ENCODE data around the gene THAP7. TPM values are rescaled to one million over a fixed set of nuclear protein-coding genes. Genes with fewer than 3 reads are reported as not detected.

The THAP7 gene
- total RNA-seq, 2 experiments from 2014 or later = 20.4 to 21.2 TPM

DNA sequence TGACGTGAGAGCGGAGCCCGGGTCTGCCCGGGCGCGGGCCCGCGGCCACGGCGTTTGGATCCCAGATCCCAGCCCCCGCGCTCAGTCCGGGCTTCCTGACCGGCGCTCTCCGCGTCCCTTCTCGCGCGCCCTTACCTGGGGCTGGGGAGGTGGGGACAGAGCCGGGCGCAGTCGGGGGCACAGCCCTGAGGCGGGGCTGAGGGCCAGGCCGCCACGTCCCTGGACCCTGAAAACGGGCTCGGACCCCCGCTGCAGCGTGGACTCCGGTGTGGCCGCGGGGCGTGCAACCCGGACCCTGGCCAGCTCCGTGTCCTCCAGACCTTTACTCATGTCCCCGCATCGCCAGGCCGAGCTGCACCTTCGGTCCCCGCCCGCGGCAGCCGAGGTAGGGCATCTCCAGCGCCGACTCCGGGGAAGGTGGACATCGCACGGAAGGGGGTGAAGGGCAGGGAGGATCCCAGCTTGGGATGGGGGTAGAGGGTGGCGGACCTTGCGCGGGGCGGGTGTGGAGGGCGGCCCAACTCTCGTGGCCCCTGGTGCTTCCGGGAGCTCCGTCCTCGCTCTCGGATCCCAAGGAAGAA lies 44.7 kb downstream of the THAP7 start:
- CTCF ChIA-PET = no interaction called here
- Mint-ChIP-seq H3K4me3 (peak overlapping the region; percentile 18), H3K9me3 (no peaks in the 10 kb centered on the region), H3K27ac (no peak overlapping the region), H3K36me3 (ENCODE audit: low read depth) (peaks cover 12% of the 10 kb centered on the region), H3K27me3 (ENCODE audit: low read depth) (peaks cover 19% of the 10 kb centered on the region), H3K4me1 (ENCODE audit: low read depth) (peaks cover 12% of the 10 kb centered on the region)
- no peak for DNase-seq
- intact Hi-C loops (cut with micrococcal nuclease) = no loop called here

DNA sequence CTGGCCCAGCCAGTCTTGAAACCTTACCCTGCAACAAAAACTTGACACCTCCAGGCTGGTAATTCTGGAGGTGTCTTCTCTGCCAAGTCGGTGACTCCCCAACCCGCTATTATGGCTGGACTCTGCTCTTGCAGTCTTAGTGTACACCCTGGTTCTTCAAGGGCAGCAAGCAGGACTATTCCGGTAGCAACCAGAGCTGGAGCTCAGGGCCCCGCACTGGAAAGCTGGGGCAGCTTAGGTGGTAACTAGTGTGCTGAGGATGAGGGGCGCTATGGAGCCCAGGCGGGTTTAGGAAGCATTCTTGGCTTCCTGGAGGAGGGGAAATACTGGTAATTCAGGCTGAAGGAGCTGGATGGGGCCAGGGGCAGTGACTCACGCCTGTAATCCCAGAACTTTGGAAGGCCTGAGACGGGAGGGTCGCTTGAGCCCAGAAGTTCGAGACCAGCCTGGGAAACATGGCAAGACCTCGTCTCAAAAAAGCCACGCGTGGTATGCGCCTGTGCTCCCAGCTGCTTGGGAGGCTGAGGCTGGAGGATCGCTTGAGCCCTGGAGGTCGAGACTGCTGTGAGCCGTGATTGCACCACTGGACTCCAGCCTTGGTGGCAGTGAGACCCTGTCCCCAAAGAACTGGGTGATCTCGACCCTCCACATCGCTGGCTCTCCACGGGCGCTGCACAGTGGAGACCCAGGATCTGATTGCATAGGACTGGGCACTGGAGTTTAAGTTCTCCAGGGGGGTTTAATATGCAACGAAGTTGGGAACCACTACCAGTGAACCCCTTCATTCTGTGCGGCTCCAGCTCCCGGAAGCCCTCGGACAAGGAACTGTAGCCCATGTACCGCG lies 45.4 kb downstream of the THAP7 start:
- H3K27me3 Mint-ChIP-seq (ENCODE audit: low read depth) = peaks cover 19% of the 10 kb centered on the region
- CTCF ChIA-PET = no interaction called here
- H3K9me3 Mint-ChIP-seq = no peaks in the 10 kb centered on the region
- intact Hi-C loops (cut with micrococcal nuclease) = no loop called here
- H3K4me1 Mint-ChIP-seq (ENCODE audit: low read depth) = peaks cover 7% of the 10 kb centered on the region
- no peak for DNase-seq
- H3K36me3 Mint-ChIP-seq (ENCODE audit: low read depth) = peaks cover 14% of the 10 kb centered on the region
- no peak overlapping the region for H3K27ac Mint-ChIP-seq
- H3K4me3 Mint-ChIP-seq = no peak overlapping the region

DNA sequence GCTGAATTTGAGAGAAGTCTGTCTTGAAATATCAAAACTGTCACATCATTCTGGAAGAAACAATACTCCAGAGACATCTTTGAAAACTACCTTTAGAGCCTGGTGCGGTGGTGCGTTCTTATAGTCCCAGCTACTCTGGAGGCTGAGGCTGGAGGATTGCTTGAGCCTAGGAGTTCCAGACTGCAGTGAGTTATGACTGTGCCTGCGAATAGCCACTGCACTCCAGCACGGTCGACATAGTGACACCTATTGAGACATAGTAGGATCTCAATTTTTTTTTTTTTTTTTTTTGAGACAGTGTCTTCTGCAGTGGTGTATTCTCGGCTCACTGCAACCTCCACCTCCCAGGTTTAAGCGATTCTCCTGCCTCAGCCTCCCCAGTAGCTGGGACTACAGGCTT lies 46.4 kb downstream of the THAP7 start:
- intact Hi-C loops (cut with micrococcal nuclease) = no loop called here
- Mint-ChIP-seq H3K9me3 (no peaks in the 10 kb centered on the region), H3K4me1 (ENCODE audit: low read depth) (peaks cover 6% of the 10 kb centered on the region), H3K27ac (no peak overlapping the region), H3K4me3 (no peak overlapping the region), H3K27me3 (ENCODE audit: low read depth) (peaks cover 19% of the 10 kb centered on the region), H3K36me3 (ENCODE audit: low read depth) (peaks cover 14% of the 10 kb centered on the region)
- no peak for DNase-seq
- CTCF ChIA-PET = interaction anchor here (0.6 kb wide), 1 partner anchor 52 kb away, joined by 3 read pairs; no protein-coding TSS in a partner anchor

DNA sequence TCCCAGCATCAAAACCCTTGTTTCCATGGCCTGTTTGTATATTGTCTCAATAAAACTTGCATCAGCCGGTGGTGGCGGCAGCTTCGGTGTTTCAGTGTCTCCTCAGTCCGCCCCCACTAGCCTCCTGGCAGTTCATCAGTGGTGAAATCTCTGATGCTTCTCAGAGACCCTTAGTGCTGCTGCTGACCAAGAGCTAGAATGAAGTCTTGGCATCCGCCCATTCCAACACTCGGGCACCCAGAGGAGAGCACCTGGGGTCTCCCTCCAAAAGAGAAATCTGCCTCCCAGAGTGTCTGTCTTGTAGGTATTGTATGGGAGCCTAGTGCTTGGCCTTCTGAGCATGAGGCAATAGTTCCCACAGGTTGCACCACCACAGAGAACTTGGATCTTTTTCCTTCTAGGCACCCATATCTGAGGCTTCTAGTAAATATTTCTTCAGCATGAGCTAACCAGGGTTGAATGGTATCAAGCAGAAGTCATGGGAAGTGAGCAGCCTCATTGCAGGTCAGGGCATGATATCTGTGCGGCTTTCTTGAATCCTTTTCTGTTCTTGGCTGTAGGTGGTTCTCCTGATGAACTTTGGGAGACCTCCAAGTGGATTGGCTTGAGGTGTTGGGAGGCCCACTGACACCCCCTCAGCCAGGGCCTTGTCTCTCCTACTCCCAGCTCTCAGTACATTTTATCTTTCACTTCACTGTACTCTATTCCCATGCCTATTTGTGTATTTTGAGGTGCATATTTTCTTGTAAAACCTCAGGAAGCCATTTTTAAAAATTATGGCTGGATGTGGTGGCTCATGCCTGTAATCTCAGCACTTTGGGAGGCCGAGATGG lies 48.0 kb downstream of the THAP7 start:
- peak overlapping the region; percentile 63 for H3K27ac Mint-ChIP-seq
- peaks cover 21% of the 10 kb centered on the region for H3K36me3 Mint-ChIP-seq (ENCODE audit: low read depth)

DNA sequence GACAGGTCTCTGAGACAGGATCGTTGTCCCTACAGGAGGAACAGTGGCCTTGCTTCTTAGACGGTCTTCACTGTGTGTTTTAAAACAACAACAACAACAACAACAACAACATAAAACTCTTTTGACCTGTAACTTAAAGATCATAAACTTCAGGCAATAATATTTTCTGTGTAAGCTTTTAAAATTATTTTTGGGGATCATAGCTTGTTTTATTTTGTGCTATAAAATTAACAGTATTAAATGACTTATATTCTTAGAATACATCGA lies 48.6 kb downstream of the THAP7 start:
- no peak overlapping the region for H3K4me3 Mint-ChIP-seq
- H3K9me3 Mint-ChIP-seq = no peaks in the 10 kb centered on the region
- H3K27me3 Mint-ChIP-seq (ENCODE audit: low read depth) = peaks cover 15% of the 10 kb centered on the region

More for the DNA sequence above, 48.0 kb downstream of the THAP7 start:
- Mint-ChIP-seq H3K9me3 (no peaks in the 10 kb centered on the region), H3K4me3 (no peak overlapping the region), H3K27me3 (ENCODE audit: low read depth) (peaks cover 16% of the 10 kb centered on the region), H3K4me1 (ENCODE audit: low read depth) (peaks cover 16% of the 10 kb centered on the region)
- CTCF ChIA-PET = interaction anchor here (1.3 to 1.8 kb wide), 2 partner anchors 8 to 9 kb away, joined by 5 to 6 read pairs; no protein-coding TSS in a partner anchor
- no peak for DNase-seq
- intact Hi-C loops (cut with micrococcal nuclease) = no loop called here

DNA sequence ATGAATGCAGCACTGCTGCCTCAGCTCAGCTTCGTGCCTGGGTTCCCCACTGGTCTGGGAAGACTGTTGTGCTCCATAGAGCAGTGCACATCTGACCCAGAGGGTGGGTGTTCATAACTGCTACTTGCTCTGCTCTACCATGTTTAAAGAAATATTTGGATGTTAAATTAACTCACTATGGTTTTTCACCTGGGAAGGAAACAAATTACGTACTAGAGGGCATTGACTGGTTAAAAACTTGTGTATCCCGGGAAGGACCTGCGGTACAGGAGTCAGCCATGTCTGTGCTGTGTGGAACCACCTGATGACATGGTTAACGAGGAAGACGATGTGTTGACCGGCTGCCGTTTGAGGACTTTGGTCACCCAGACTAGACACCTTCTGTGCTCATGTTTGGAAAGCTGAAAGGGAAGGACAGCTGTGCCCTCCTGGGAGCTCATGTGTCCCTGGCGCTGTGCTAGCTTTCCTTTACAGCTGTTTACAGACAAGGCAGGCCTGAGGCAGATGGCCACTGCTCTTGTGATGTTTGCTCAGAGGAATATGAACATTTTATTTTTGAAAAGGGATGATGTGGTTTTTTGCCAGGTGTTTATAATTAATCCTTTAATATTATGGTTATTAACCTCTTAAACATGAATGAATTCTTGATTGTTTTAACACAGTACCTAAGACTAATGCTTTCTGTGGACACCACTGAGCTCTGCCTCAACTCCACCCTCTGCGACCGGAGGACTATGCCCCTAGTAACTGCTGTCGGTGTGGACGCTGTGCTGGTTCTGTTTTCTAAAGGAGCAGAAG lies 49.2 kb downstream of the THAP7 start:
- CTCF ChIA-PET = interaction anchor here (1.3 to 1.8 kb wide), 2 partner anchors 9 to 10 kb away, joined by 5 to 6 read pairs; no protein-coding TSS in a partner anchor
- Mint-ChIP-seq H3K27ac (no peak overlapping the region), H3K27me3 (ENCODE audit: low read depth) (peaks cover 9% of the 10 kb centered on the region), H3K9me3 (no peaks in the 10 kb centered on the region), H3K4me1 (ENCODE audit: low read depth) (peaks cover 24% of the 10 kb centered on the region), H3K36me3 (ENCODE audit: low read depth) (peaks cover 21% of the 10 kb centered on the region), H3K4me3 (no peak overlapping the region)
- intact Hi-C loops (cut with micrococcal nuclease) = no loop called here
- DNase-seq = no peak

More for the DNA sequence above, 48.6 kb downstream of the THAP7 start:
- CTCF ChIA-PET = interaction anchor here (1.3 to 1.8 kb wide), 2 partner anchors 8 to 9 kb away, joined by 5 to 6 read pairs; no protein-coding TSS in a partner anchor
- peaks cover 21% of the 10 kb centered on the region for H3K36me3 Mint-ChIP-seq (ENCODE audit: low read depth)
- no peak for DNase-seq
- intact Hi-C loops (cut with micrococcal nuclease) = no loop called here
- no peak overlapping the region for H3K27ac Mint-ChIP-seq
- peaks cover 19% of the 10 kb centered on the region for H3K4me1 Mint-ChIP-seq (ENCODE audit: low read depth)

DNA sequence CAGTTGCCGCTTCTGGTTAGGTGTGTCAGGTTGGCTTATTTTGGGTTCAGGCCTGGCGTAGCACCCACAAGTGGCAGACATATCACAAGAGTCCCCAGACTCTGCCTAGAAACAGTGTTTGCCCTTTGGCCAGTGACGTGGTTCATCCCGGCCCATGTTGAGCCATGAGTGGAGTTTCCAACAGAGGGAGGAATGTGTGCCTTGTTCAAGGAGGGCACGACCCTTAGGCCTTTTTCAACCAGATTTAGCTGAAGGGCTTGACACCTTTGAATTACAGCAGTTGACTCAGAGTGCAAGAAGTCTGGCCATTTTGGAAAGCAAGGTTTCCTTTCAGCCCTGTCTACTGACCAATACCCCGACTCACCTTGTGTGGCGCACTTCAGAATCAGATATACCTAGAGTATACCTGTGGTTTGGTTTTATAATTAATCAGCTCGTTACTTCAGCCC lies 50.0 kb downstream of the THAP7 start:
- CTCF ChIA-PET = no interaction called here
- Mint-ChIP-seq H3K4me3 (no peak overlapping the region), H3K4me1 (ENCODE audit: low read depth) (peaks cover 23% of the 10 kb centered on the region), H3K27ac (no peak overlapping the region), H3K36me3 (ENCODE audit: low read depth) (peaks cover 24% of the 10 kb centered on the region), H3K27me3 (ENCODE audit: low read depth) (peaks cover 4% of the 10 kb centered on the region), H3K9me3 (no peaks in the 10 kb centered on the region)
- intact Hi-C loops (cut with micrococcal nuclease) = no loop called here
- no peak for DNase-seq

DNA sequence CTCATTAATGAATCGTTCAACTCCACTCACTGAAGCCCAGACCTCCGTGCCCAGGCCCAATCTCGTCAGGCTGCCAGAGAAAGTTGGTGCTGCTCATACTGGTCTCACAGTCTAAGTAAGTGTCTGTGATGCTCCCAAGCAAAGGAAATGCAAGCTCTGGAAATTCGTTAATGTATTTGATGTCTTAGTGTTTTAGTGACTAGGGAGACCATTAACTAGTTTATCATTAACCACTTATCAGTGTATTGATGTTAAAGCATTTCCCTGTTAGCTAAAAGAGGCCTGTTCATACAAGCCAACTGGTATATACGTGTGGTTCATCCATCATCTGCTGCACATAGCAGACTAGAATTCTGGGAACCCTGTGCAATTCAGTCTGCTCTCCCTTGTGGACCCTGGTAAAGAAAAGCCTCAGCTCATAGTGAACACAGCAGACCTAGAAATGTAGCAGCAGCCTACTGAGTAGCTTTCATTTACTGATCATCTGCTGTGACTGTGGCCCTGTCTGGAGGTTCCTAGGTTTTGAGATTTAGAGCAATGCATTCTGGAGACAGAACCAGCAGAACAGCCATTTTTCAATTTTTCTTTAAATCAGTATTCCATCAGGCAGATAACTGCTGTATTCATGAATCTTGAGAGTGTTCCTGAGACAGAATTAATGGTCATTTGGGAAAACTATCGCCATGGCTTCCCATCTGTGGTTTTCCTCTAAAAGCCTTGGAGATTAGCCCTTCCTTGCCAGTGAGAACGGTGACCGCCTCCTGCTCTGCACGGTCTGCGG lies 50.6 kb downstream of the THAP7 start:
- H3K4me3 Mint-ChIP-seq = no peak overlapping the region

DNA sequence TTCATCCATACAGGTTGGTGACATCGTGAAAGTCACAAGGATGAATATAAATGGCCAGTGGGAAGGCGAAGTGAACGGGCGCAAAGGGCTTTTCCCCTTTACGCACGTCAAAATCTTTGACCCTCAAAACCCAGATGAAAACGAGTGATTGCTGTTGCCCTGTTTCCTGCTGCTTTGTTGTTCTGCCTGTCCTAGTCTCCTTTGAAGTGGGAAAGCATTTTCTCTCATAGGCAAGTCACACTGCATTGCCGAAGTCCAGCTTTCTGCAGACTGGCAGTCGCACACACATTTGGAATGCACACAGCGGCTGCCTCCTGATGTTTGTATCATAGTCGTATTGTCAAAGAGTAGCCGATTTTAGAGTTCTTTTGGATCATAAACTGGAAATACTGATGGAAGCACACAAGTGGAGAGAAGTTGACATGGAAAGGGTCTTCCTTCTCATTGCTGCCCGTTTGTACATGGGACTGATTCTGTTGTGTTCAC lies 52.2 kb downstream of the THAP7 start:
- no peak overlapping the region for H3K27ac Mint-ChIP-seq
- intact Hi-C loops (cut with micrococcal nuclease) = loop anchor here (10.0 kb wide), 1 partner anchor 135 kb away; no protein-coding TSS in a partner anchor
- no peaks in the 10 kb centered on the region for H3K27me3 Mint-ChIP-seq (ENCODE audit: low read depth)
- CTCF ChIA-PET = no interaction called here
- peaks cover 24% of the 10 kb centered on the region for H3K36me3 Mint-ChIP-seq (ENCODE audit: low read depth)
- H3K9me3 Mint-ChIP-seq = no peaks in the 10 kb centered on the region
- no peak for DNase-seq
- H3K4me3 Mint-ChIP-seq = no peak overlapping the region
- peaks cover 36% of the 10 kb centered on the region for H3K4me1 Mint-ChIP-seq (ENCODE audit: low read depth)

More for the DNA sequence above, 50.6 kb downstream of the THAP7 start:
- peaks cover 24% of the 10 kb centered on the region for H3K36me3 Mint-ChIP-seq (ENCODE audit: low read depth)
- DNase-seq = no peak
- peaks cover 24% of the 10 kb centered on the region for H3K4me1 Mint-ChIP-seq (ENCODE audit: low read depth)
- H3K27ac Mint-ChIP-seq = no peak overlapping the region
- intact Hi-C loops (cut with micrococcal nuclease) = no loop called here
- CTCF ChIA-PET = interaction anchor here (0.6 kb wide), 1 partner anchor 10 kb away, joined by 3 read pairs; no protein-coding TSS in a partner anchor
- peaks cover 2% of the 10 kb centered on the region for H3K27me3 Mint-ChIP-seq (ENCODE audit: low read depth)
- H3K9me3 Mint-ChIP-seq = no peaks in the 10 kb centered on the region

Data from activated naive CD4-positive, alpha-beta T cell treated with anti-CD3 and anti-CD28 coated beads for 36 hours (primary cell).